Keratinocyte (primary cell): Measurements from ENCODE around the gene TMEM30B.

Experiments used
- EZH2 ChIP-seq: IDR thresholded peaks from one replicate; pipeline ENCODE4 v1.6.1; 2012; ENCODE audit warnings: inconsistent platforms, mild to moderate bottlenecking, low read length, moderate library complexity
- TF ChIP-seq, protein P1 (sequence below), 3 experiments: IDR thresholded peaks in 1 of 3; conservative IDR thresholded peaks in 1 of 3; optimal IDR thresholded peaks in 1 of 3; 2 replicates in 2 of 3; 3 replicates in 1 of 3; pipeline versions ENCODE3 to v1.5.1; 2011; ENCODE audit warnings: low read length in 3 of 3, mild to moderate bottlenecking in 3 of 3, moderate library complexity in 2 of 3, control low read depth in 1 of 3, inconsistent platforms in 1 of 3; ENCODE audit not compliant: insufficient read depth in 2 of 3; ENCODE audit errors: extremely low read depth in 1 of 3

- no peak for TF ChIP-seq EZH2
- TF ChIP-seq, protein P1, sequence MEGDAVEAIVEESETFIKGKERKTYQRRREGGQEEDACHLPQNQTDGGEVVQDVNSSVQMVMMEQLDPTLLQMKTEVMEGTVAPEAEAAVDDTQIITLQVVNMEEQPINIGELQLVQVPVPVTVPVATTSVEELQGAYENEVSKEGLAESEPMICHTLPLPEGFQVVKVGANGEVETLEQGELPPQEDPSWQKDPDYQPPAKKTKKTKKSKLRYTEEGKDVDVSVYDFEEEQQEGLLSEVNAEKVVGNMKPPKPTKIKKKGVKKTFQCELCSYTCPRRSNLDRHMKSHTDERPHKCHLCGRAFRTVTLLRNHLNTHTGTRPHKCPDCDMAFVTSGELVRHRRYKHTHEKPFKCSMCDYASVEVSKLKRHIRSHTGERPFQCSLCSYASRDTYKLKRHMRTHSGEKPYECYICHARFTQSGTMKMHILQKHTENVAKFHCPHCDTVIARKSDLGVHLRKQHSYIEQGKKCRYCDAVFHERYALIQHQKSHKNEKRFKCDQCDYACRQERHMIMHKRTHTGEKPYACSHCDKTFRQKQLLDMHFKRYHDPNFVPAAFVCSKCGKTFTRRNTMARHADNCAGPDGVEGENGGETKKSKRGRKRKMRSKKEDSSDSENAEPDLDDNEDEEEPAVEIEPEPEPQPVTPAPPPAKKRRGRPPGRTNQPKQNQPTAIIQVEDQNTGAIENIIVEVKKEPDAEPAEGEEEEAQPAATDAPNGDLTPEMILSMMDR (optimal IDR thresholded peaks at IDR 0.05 in 1 of 3, IDR thresholded peaks at IDR 0.05 in 1 of 3, conservative IDR thresholded peaks at IDR 0.05 in 1 of 3; ENCODE audit: extremely low read depth in 1 of 3, insufficient read depth in 2 of 3, low read length in 3 of 3) = no peak
Observed at GRCh38 chr14:61326146-61326545, 45.0 kb upstream of the TMEM30B start.
